Esophagus squamous epithelium (tissue), 4 donors: ENCODE measurements around the gene MAGI1.

Source experiments
- POLR2A ChIP-seq, 4 donors: fragments of 450-650 bp; IDR thresholded peaks; one replicate each; pipeline ENCODE4 v1.6.1; 2017; ENCODE audit warnings: antibody characterized with exemption in 4 of 4, mild to moderate bottlenecking in 4 of 4, moderate library complexity in 3 of 4
- TF ChIP-seq, protein P1 (sequence below), 6 experiments: fragments of 450-650 bp in 4 of 6; fragments of 200-600 bp in 2 of 6; sonication (generic) in 2 of 6; IDR thresholded peaks; one replicate each; pipeline ENCODE4 v1.5.1; 2016 to 2019; ENCODE audit warnings: antibody characterized with exemption in 6 of 6, mild to moderate bottlenecking in 4 of 6, moderate library complexity in 4 of 6

DNA sequence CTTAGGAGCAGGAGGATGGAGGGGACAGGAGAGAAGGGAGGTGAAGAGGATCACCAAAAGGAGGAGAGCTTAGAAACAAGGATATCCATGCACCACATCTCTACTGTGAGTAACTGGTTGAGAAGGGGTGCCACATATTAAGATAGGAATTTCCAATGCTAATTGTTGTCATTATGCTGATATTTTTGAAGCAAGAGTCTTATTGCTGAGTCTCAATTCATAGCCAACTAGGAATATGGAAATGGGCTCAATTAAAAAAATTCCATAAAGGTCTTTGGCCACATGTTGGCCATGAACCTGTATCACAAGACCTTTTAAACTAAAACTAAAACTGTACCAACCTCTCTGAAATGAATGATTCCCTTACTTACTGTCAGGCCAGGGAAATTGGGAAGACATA lies 642.6 kb downstream of the MAGI1 start:
- no peak for TF ChIP-seq POLR2A (IDR thresholded peaks at IDR 0.05)
- TF ChIP-seq, protein P1, sequence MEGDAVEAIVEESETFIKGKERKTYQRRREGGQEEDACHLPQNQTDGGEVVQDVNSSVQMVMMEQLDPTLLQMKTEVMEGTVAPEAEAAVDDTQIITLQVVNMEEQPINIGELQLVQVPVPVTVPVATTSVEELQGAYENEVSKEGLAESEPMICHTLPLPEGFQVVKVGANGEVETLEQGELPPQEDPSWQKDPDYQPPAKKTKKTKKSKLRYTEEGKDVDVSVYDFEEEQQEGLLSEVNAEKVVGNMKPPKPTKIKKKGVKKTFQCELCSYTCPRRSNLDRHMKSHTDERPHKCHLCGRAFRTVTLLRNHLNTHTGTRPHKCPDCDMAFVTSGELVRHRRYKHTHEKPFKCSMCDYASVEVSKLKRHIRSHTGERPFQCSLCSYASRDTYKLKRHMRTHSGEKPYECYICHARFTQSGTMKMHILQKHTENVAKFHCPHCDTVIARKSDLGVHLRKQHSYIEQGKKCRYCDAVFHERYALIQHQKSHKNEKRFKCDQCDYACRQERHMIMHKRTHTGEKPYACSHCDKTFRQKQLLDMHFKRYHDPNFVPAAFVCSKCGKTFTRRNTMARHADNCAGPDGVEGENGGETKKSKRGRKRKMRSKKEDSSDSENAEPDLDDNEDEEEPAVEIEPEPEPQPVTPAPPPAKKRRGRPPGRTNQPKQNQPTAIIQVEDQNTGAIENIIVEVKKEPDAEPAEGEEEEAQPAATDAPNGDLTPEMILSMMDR (IDR thresholded peaks at IDR 0.05) = no peak
